Activated CD8-positive, alpha-beta T cell treated with anti-CD3 and anti-CD28 coated beads for 36 hours (primary cell): ENCODE results near the gene TTC33. TPM values are rescaled to one million over a fixed set of nuclear protein-coding genes. Genes with fewer than 3 reads are reported as not detected.
A peak's percentile ranks its signal among the peaks of the same experiment; 100 is the strongest.

Source experiments
- ATAC-seq: fragments of 200-7000 bp; cut with Tn5 transposase; one replicate; pipeline ENCODE4 v1.10.0; 2021; ENCODE audit warnings: mild to moderate bottlenecking, moderate library complexity
- CTCF ChIA-PET: fragments of 350-600 bp; sonication (Branson Sonifier 250); formaldehyde crosslinking; loops from one replicate; lab custom pipeline; 2021; ENCODE audit warnings: antibody characterized with exemption; lab: Charles Lee
- POLR2A ChIA-PET: fragments of 350-600 bp; sonication (Branson Sonifier 250); formaldehyde crosslinking; loops from one replicate; lab custom pipeline; 2021; ENCODE audit warnings: antibody characterized with exemption; lab: Charles Lee
- DNase-seq: peaks from one replicate; pipeline ENCODE4 v3.0.0-alpha.2; 2020
- H3K27ac Mint-ChIP-seq: one replicate; pipeline ENCODE4 v1.8.0; 2021; ENCODE audit warnings: mild to moderate bottlenecking, mixed read lengths
- H3K27me3 Mint-ChIP-seq: one replicate; pipeline ENCODE4 v1.8.0; 2021; ENCODE audit warnings: mixed read lengths
- H3K36me3 Mint-ChIP-seq: one replicate; pipeline ENCODE4 v1.8.0; 2021; ENCODE audit warnings: low read depth, mixed read lengths
- H3K4me1 Mint-ChIP-seq: one replicate; pipeline ENCODE4 v1.8.0; 2021; ENCODE audit warnings: low read depth, mixed read lengths
- H3K4me3 Mint-ChIP-seq: one replicate; pipeline ENCODE4 v1.8.0; 2021; ENCODE audit warnings: mild to moderate bottlenecking, moderate library complexity, mixed read lengths
- H3K9me3 Mint-ChIP-seq: one replicate; pipeline ENCODE4 v1.8.0; 2021; ENCODE audit warnings: mixed read lengths
- intact Hi-C: fragments of 100-400 bp; cut with micrococcal nuclease; formaldehyde crosslinking; loops from one replicate; pipeline ENCODE4 v1.10.0; 2022
- total RNA-seq, 2 experiments: library from RNA; stranded (reverse); gene quantifications; one replicate each; pipeline ENCODE4 v1.2.3, GENCODE V29; 2021
- TF ChIP-seq, protein P1 (sequence below): fragments of 200-600 bp; IDR thresholded peaks from one replicate; pipeline ENCODE4 v1.8.0; 2022; ENCODE audit warnings: antibody characterized with exemption, mild to moderate bottlenecking

The TTC33 gene
- total RNA-seq, 2 experiments from 2014 or later: 21.4 to 21.5 TPM

DNA sequence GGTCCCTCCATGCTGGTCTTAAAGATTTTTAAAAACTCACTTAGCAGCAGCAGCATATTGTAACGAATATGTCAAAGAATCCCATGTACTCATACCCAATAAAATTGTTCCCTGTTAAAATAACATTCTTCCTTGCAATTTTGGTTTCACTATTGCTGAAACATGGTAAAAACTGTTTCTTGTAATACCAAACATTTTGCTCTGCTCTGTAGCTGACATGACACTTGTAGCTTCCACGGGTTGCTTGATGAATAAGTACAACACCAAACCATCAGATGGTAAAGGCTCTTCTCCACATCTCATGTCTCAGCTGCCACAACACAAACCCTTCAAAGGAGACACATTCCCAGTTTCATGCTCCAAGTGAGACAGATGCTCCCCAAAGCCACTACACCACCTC, 256.8 kb downstream of the TTC33 start:
- Mint-ChIP-seq H3K4me1 (peaks cover 23% of the 10 kb centered on the region), H3K27me3 (no peaks in the 10 kb centered on the region), H3K27ac (no peak overlapping the region), H3K36me3 (peaks cover 4% of the 10 kb centered on the region), H3K4me3 (no peak overlapping the region), H3K9me3 (peaks cover 4% of the 10 kb centered on the region)
- ChIA-PET CTCF (interaction anchor here (1.4 kb wide), 1 partner anchor 12 kb away, joined by 4 read pairs; no protein-coding TSS in a partner anchor), POLR2A (interaction anchor here (1.3 kb wide), 1 partner anchor 30 kb away, joined by 3 read pairs; no protein-coding TSS in a partner anchor)
- intact Hi-C loops: no loop called here
- ATAC-seq: no peak
- TF ChIP-seq, protein P1, sequence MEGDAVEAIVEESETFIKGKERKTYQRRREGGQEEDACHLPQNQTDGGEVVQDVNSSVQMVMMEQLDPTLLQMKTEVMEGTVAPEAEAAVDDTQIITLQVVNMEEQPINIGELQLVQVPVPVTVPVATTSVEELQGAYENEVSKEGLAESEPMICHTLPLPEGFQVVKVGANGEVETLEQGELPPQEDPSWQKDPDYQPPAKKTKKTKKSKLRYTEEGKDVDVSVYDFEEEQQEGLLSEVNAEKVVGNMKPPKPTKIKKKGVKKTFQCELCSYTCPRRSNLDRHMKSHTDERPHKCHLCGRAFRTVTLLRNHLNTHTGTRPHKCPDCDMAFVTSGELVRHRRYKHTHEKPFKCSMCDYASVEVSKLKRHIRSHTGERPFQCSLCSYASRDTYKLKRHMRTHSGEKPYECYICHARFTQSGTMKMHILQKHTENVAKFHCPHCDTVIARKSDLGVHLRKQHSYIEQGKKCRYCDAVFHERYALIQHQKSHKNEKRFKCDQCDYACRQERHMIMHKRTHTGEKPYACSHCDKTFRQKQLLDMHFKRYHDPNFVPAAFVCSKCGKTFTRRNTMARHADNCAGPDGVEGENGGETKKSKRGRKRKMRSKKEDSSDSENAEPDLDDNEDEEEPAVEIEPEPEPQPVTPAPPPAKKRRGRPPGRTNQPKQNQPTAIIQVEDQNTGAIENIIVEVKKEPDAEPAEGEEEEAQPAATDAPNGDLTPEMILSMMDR: no peak
- DNase-seq: no peak

DNA sequence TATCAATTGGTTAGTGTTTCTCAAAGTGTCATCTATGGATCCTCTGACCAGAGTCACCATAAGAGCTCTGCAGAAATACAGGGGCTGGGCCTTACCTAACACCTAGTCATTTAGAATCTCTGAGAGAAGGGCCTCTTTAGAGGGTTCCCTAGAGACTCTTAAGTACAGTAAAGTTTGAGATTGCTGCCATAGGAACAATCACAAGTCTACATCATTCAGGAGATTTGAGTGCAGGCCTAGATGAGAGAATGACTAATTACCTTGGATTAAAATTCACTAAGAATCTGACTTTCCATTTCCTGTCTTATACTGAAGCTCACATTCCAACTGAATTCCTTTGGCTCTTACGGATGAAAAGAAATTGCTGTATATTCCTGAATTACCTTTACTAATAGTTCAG, 258.2 kb downstream of the TTC33 start:
- intact Hi-C loops: no loop called here
- Mint-ChIP-seq H3K36me3 (peaks cover 11% of the 10 kb centered on the region), H3K4me3 (no peak overlapping the region), H3K27me3 (no peaks in the 10 kb centered on the region), H3K9me3 (peaks cover 8% of the 10 kb centered on the region), H3K4me1 (peaks cover 23% of the 10 kb centered on the region), H3K27ac (no peak overlapping the region)
- ATAC-seq (peak; percentile 72), DNase-seq (no peak)
- ChIA-PET CTCF (interaction anchor here (0.6 to 1.6 kb wide), 2 partner anchors 11 to 549 kb away, joined by 3 to 4 read pairs; no protein-coding TSS in a partner anchor), POLR2A (interaction anchor here (1.0 to 1.1 kb wide), 2 partner anchors 15 to 193 kb away, joined by 3 read pairs; no protein-coding TSS in a partner anchor)
- TF ChIP-seq, protein P1: no peak

DNA sequence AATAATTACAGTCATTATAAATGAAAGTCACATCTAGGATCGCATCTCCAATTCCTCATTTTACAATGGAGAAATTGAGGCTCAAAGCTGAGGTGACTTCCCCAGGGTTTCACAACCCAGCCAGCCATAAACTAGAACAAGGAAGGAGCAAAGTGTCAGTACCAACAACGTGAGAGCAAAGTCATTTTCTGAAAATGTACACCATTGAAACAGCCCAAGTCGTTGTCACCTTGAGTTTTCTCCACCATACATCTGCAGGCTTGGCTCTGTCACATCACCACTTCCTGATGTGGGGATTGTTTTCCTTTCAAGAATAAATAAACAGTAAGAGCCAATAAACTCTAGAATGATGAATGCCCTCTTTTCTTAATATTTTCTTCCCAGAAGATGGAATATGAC, 260.5 kb downstream of the TTC33 start:
- H3K4me1 Mint-ChIP-seq: peaks cover 41% of the 10 kb centered on the region
- H3K27ac Mint-ChIP-seq: no peak overlapping the region
- CTCF ChIA-PET: interaction anchor here (1.2 kb wide), 1 partner anchor 9 kb away, joined by 3 read pairs; no protein-coding TSS in a partner anchor
- peaks cover 14% of the 10 kb centered on the region for H3K36me3 Mint-ChIP-seq
- DNase-seq (no peak), ATAC-seq (no peak)
- H3K4me3 Mint-ChIP-seq: no peak overlapping the region
- POLR2A ChIA-PET: interaction anchor here (0.7 to 0.8 kb wide), 2 partner anchors 177 to 185 kb away, joined by 3 to 4 read pairs; partner anchors contain the start of gene PTGER4
- TF ChIP-seq, protein P1: no peak
- intact Hi-C loops: no loop called here
- H3K9me3 Mint-ChIP-seq: peaks cover 8% of the 10 kb centered on the region
- no peaks in the 10 kb centered on the region for H3K27me3 Mint-ChIP-seq

DNA sequence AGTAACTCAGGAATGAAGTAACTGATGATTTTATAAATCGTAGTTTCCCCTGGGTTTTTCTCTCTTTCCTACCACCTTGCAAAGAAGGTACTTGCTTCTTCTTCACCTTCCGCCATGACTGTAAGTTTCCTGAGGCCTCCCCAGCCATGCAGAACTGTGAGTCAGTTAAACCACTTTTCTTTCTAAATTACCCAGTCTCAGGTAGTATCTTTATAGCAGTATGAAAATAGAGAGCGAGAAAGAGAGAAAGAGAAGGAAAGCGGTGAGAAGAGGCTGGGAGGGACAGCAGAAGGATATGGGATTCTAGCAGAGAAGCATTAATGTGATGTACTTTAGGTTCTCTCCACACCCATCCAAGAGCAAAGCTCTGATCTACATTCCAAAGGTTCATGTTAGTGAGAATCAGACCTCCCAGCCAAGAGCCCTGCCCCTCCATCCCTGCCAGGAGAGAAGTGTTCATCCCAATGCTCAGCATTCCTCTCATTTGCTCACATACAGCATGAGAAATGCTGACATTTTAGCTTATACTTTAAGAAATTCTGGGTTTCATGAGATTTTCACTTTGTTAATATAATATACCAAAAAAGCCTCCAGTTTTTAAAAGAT, 261.0 kb downstream of the TTC33 start:
- no peak for DNase-seq
- TF ChIP-seq, protein P1: no peak
- CTCF ChIA-PET: interaction anchor here (1.2 kb wide), 1 partner anchor 9 kb away, joined by 3 read pairs; no protein-coding TSS in a partner anchor
- ATAC-seq: no peak
- Mint-ChIP-seq H3K36me3 (peaks cover 14% of the 10 kb centered on the region), H3K27ac (no peak overlapping the region), H3K27me3 (no peaks in the 10 kb centered on the region), H3K4me1 (peaks cover 43% of the 10 kb centered on the region), H3K4me3 (no peak overlapping the region), H3K9me3 (peaks cover 8% of the 10 kb centered on the region)
- POLR2A ChIA-PET: interaction anchor here (0.7 to 0.8 kb wide), 2 partner anchors 178 to 185 kb away, joined by 3 to 4 read pairs; partner anchors contain the start of gene PTGER4
- intact Hi-C loops: loop anchor here (5.0 kb wide), 1 partner anchor 83 kb away; no protein-coding TSS in a partner anchor

DNA sequence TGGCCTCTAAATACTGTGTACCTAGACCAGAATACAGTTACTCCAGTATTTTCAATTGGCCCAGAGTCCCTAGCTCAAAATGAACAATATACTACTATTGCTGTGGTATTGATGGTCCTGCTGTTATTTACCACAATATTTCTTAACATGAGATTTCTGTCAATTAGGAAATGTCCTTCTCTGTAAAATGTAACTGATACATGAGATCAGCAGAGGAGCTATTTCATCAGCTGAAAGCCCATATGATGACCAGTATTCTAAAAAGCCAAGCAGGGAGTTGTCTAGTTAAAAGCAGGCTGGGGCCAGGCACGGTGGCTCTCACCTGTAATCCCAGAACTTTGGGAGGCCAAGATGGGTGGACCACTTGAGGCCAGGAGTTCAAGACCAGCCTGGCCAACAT, 263.7 kb downstream of the TTC33 start:
- Mint-ChIP-seq H3K27me3 (no peaks in the 10 kb centered on the region), H3K9me3 (peaks cover 8% of the 10 kb centered on the region), H3K36me3 (peaks cover 14% of the 10 kb centered on the region), H3K4me3 (no peak overlapping the region), H3K4me1 (peaks cover 64% of the 10 kb centered on the region), H3K27ac (peak overlapping the region; percentile 18)
- intact Hi-C loops: loop anchor here (5.0 kb wide), 1 partner anchor 85 kb away; no protein-coding TSS in a partner anchor
- ATAC-seq (no peak), DNase-seq (no peak)
- ChIA-PET CTCF (interaction anchor here (0.9 to 2.4 kb wide), 2 partner anchors 9 to 55 kb away, joined by 3 to 6 read pairs; no protein-coding TSS in a partner anchor), POLR2A (interaction anchor here (0.7 kb wide), 1 partner anchor 188 kb away, joined by 4 read pairs; the partner anchor contains the start of gene PTGER4)
- TF ChIP-seq, protein P1: no peak
